B cell (primary cell): ENCODE results near the gene EPB41. TPM values are rescaled to one million over a fixed set of nuclear protein-coding genes. Genes with fewer than 3 reads are reported as not detected.
A peak's percentile ranks its signal among the peaks of the same experiment; 100 is the strongest.

ENCODE experiments used
- ATAC-seq: fragments of 200-7000 bp; cut with Tn5 transposase; one replicate; pipeline ENCODE4 v1.10.0; 2021; ENCODE audit warnings: low read depth, mild to moderate bottlenecking, moderate number of reproducible peaks, moderate library complexity
- CTCF ChIA-PET: fragments of 350-600 bp; sonication (Branson Sonifier 250); formaldehyde crosslinking; loops from one replicate; lab custom pipeline; 2021; ENCODE audit warnings: antibody characterized with exemption, inconsistent platforms; lab: Charles Lee
- POLR2A ChIA-PET: fragments of 350-600 bp; sonication (Branson Sonifier 250); formaldehyde crosslinking; loops from one replicate; lab custom pipeline; 2021; ENCODE audit warnings: antibody characterized with exemption; lab: Charles Lee
- DNase-seq: peaks from one replicate; pipeline ENCODE4 v3.0.0; 2013
- H2AFZ ChIP-seq: 2 replicates; pipeline ENCODE4 v1.6.1; 2012; ENCODE audit warnings: mild to moderate bottlenecking, low read depth, low read length; ENCODE audit not compliant: insufficient read depth, poor library complexity, severe bottlenecking
- H3K27ac ChIP-seq, 2 donors: 1 replicate in 1 of 2; 2 replicates in 1 of 2; pipeline ENCODE4 v1.5.1; 2012 to 2013; ENCODE audit warnings: low read length in 2 of 2, mild to moderate bottlenecking in 2 of 2, moderate library complexity in 1 of 2
- H3K27me3 ChIP-seq, 4 experiments: fragments of 200-600 bp in 1 of 4; sonication (generic) in 1 of 4; replicated peaks in 1 of 4; 1 replicate in 2 of 4; 2 replicates in 2 of 4; pipeline versions ENCODE4 v1.6.1 to v1.7.0; 2013 to 2016; ENCODE audit warnings: low read length in 3 of 4, mild to moderate bottlenecking in 2 of 4, mixed read lengths in 1 of 4, moderate library complexity in 1 of 4; ENCODE audit not compliant: insufficient read depth in 4 of 4, control insufficient read depth in 3 of 4; ENCODE audit errors: control extremely low read depth in 1 of 4
- H3K36me3 ChIP-seq, 2 experiments: replicated peaks in 1 of 2; 1 replicate in 1 of 2; 2 replicates in 1 of 2; pipeline versions ENCODE4 v1.6.1 to v1.7.1; 2013; ENCODE audit warnings: low read length in 1 of 2; ENCODE audit not compliant: insufficient read depth in 2 of 2, control insufficient read depth in 1 of 2; ENCODE audit errors: control extremely low read depth in 1 of 2, extremely low read depth in 1 of 2
- H3K4me1 ChIP-seq, 2 donors: fragments of 200-600 bp in 1 of 2; sonication (generic) in 1 of 2; 1 replicate in 1 of 2; 2 replicates in 1 of 2; pipeline versions ENCODE4 v1.5.1 to v1.6.1; 2013 to 2017; ENCODE audit warnings: low read length in 2 of 2; ENCODE audit not compliant: control insufficient read depth in 2 of 2, insufficient read depth in 2 of 2
- H3K4me2 ChIP-seq: replicated peaks from 2 replicates; pipeline ENCODE3; 2012; ENCODE audit warnings: mild to moderate bottlenecking, low read depth, low read length; ENCODE audit not compliant: poor library complexity, severe bottlenecking
- H3K4me3 ChIP-seq, 5 experiments: fragments of 200-600 bp in 1 of 5; sonication (generic) in 1 of 5; 1 replicate in 3 of 5; 2 replicates in 2 of 5; pipeline versions ENCODE4 v1.5.1 to v1.7.0; 2011 to 2016; ENCODE audit warnings: low read length in 4 of 5, mild to moderate bottlenecking in 4 of 5, low read depth in 2 of 5, control low read depth in 1 of 5, moderate library complexity in 1 of 5; ENCODE audit not compliant: insufficient read depth in 1 of 5; ENCODE audit errors: control extremely low read depth in 1 of 5, extremely low read depth in 1 of 5
- H3K79me2 ChIP-seq: fragments of 200-600 bp; sonication (generic); one replicate; pipeline ENCODE4 v1.6.0; 2016; ENCODE audit warnings: low read length; ENCODE audit not compliant: control insufficient read depth, insufficient read depth
- H3K9ac ChIP-seq: fragments of 200-600 bp; sonication (generic); 2 replicates; pipeline ENCODE4 v1.6.1; 2017; ENCODE audit warnings: mild to moderate bottlenecking, low read length, moderate library complexity
- H3K9me3 ChIP-seq, 3 donors: one replicate each; pipeline versions ENCODE4 v1.6.1 to v1.7.1; 2013; ENCODE audit warnings: low read length in 2 of 3; ENCODE audit not compliant: control insufficient read depth in 2 of 3, insufficient read depth in 1 of 3; ENCODE audit errors: control extremely low read depth in 1 of 3
- H4K20me1 ChIP-seq: 2 replicates; pipeline ENCODE4 v1.6.0; 2012; ENCODE audit warnings: mild to moderate bottlenecking, low read length; ENCODE audit not compliant: insufficient read depth, control insufficient read depth, poor library complexity, severe bottlenecking
- H3K27ac Mint-ChIP-seq: one replicate; pipeline ENCODE4 v1.8.0; 2021; ENCODE audit warnings: mixed read lengths
- H3K27me3 Mint-ChIP-seq: one replicate; pipeline ENCODE4 v1.8.0; 2021; ENCODE audit warnings: mixed read lengths
- H3K4me1 Mint-ChIP-seq: one replicate; pipeline ENCODE4 v1.8.0; 2021; ENCODE audit warnings: mixed read lengths
- H3K4me3 Mint-ChIP-seq: one replicate; pipeline ENCODE4 v1.8.0; 2021; ENCODE audit warnings: mixed read lengths
- H3K9me3 Mint-ChIP-seq: one replicate; pipeline ENCODE4 v1.8.0; 2022; ENCODE audit warnings: mixed read lengths; ENCODE audit not compliant: insufficient read depth
- EZH2 ChIP-seq: IDR thresholded peaks from 2 replicates; pipeline ENCODE4 v1.6.1; 2012; ENCODE audit warnings: borderline replicate concordance, low read depth, mild to moderate bottlenecking, moderate library complexity, low read length; ENCODE audit not compliant: insufficient read depth, poor library complexity, severe bottlenecking
- WGBS: methylation state at CpG from one replicate; pipeline ENCODE4 v1.1.5; 2013; ENCODE audit warnings: missing lambda C conversion rate; ENCODE audit not compliant: insufficient coverage; 5-methylcytosine and 5-hydroxymethylcytosine counted together
- intact Hi-C: fragments of 100-400 bp; cut with micrococcal nuclease; formaldehyde crosslinking; loops from one replicate; pipeline ENCODE4 v1.10.0; 2022
- polyA plus RNA-seq: library from polyadenylated mRNA; depleted of rRNA; stranded (reverse); fragments of >200 nt; gene quantifications from 2 replicates; pipeline ENCODE4 v1.2.3, GENCODE V29; 2012
- total RNA-seq, 2 donors: library from RNA; stranded (reverse); fragments of 120-200 nt in 1 of 2; gene quantifications; 1 replicate in 1 of 2; 2 replicates in 1 of 2; pipeline versions ENCODE4 v1.2.3 to v1.2.4, GENCODE V29; 2013 to 2022
- TF ChIP-seq, protein P1 (sequence below): fragments of 200-600 bp; IDR thresholded peaks from one replicate; pipeline ENCODE4 v1.8.0; 2022; ENCODE audit warnings: antibody characterized with exemption, mild to moderate bottlenecking

EPB41 gene
- total and polyA plus RNA-seq, 2 donors (not counting 1 experiment from before 2014, with no cell fraction given) = 45.8 to 186 TPM

DNA sequence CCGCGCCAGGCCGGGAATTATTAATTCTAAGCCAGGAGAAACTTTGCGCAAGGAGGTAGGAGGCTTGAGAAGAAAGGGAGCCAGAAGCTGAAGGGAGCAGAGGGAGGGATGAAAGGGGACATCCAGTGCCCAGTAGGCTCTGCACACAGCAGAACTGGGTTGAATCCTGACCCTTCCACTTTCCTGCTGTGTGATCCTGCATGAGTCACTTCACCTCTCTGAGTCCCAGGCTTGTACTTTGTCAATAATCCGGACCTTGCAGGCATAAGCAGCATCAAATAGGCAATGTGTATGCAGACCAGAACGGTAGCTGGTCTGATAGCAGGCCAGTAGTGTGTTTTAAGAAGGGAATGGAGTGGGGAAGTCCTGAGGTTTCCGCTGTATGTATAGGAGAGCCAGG lies 25.5 kb upstream of the EPB41 start:
- no peak for TF ChIP-seq EZH2
- TF ChIP-seq, protein P1, sequence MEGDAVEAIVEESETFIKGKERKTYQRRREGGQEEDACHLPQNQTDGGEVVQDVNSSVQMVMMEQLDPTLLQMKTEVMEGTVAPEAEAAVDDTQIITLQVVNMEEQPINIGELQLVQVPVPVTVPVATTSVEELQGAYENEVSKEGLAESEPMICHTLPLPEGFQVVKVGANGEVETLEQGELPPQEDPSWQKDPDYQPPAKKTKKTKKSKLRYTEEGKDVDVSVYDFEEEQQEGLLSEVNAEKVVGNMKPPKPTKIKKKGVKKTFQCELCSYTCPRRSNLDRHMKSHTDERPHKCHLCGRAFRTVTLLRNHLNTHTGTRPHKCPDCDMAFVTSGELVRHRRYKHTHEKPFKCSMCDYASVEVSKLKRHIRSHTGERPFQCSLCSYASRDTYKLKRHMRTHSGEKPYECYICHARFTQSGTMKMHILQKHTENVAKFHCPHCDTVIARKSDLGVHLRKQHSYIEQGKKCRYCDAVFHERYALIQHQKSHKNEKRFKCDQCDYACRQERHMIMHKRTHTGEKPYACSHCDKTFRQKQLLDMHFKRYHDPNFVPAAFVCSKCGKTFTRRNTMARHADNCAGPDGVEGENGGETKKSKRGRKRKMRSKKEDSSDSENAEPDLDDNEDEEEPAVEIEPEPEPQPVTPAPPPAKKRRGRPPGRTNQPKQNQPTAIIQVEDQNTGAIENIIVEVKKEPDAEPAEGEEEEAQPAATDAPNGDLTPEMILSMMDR = no peak
- DNase-seq (no peak), ATAC-seq (no peak)
- Histone ChIP-seq H3K36me3 (peaks cover 0 to 4% of the 10 kb centered on the region in 2 experiments), H3K27me3 (no peaks in the 10 kb centered on the region), H3K27ac (peak overlapping the region in 1 of 2 donors; percentile 56), H3K9ac (no peak overlapping the region), H3K4me2 (no peak overlapping the region), H3K79me2 (peaks cover 39% of the 10 kb centered on the region), H3K9me3 (peaks cover 0 to 3% (median 0%) of the 10 kb centered on the region in 3 donors), H4K20me1 (no peaks in the 10 kb centered on the region), H3K4me1 (peaks cover 26 to 41% of the 10 kb centered on the region in 2 donors), H3K4me3 (no peak overlapping the region), H2AFZ (no peak overlapping the region)
- CTCF ChIA-PET = interaction anchor here (0.7 to 5.2 kb wide), 3 partner anchors 25 to 309 kb away, joined by 3 to 39 read pairs (median 12); partner anchors contain the start of gene EPB41
- Mint-ChIP-seq H3K9me3 (no peaks in the 10 kb centered on the region), H3K4me1 (peaks cover 58% of the 10 kb centered on the region), H3K27ac (peak overlapping the region; percentile 63), H3K27me3 (no peaks in the 10 kb centered on the region), H3K4me3 (peak overlapping the region; percentile 66)
- 100% methylated on average over 7 of the region's 7 CpGs for WGBS
- intact Hi-C loops = loop anchor here (5.0 to 10.0 kb wide), 3 partner anchors 307 to 634 kb away; partner anchors contain the start of genes RCC1 and SESN2
- POLR2A ChIA-PET = interaction anchor here (0.6 to 2.2 kb wide), 2 partner anchors 18 to 26 kb away, joined by 4 to 12 read pairs; partner anchors contain the start of gene EPB41

- peaks cover 0 to 3% (median 0%) of the 10 kb centered on the region in 3 donors for H3K9me3 ChIP-seq
- ATAC-seq (no peak), DNase-seq (no peak)
- peak overlapping the region; percentile 66 for H3K4me3 Mint-ChIP-seq
- peaks cover 1 to 8% of the 10 kb centered on the region in 2 experiments for H3K36me3 ChIP-seq
- H3K4me2 ChIP-seq = no peak overlapping the region
- H2AFZ ChIP-seq = no peak overlapping the region
- H3K4me3 ChIP-seq = no peak overlapping the region
- ChIA-PET POLR2A (interaction anchor here (0.6 kb wide), 1 partner anchor 17 kb away, joined by 4 read pairs; no protein-coding TSS in a partner anchor), CTCF (interaction anchor here (2.8 to 5.2 kb wide), 2 partner anchors 25 to 145 kb away, joined by 12 to 39 read pairs; partner anchors contain the start of gene EPB41)
- peak overlapping the region in 1 of 2 donors; percentile 56 for H3K27ac ChIP-seq
- H3K9ac ChIP-seq = no peak overlapping the region
- H3K79me2 ChIP-seq = peaks cover 42% of the 10 kb centered on the region
- peak overlapping the region; percentile 63 for H3K27ac Mint-ChIP-seq
- TF ChIP-seq EZH2 = no peak
- TF ChIP-seq, protein P1 = no peak
- intact Hi-C loops = loop anchor here (5.0 to 10.0 kb wide), 3 partner anchors 307 to 635 kb away; partner anchors contain the start of genes RCC1 and SESN2
- peaks cover 26 to 36% of the 10 kb centered on the region in 2 donors for H3K4me1 ChIP-seq
- no peaks in the 10 kb centered on the region for H4K20me1 ChIP-seq
- no peaks in the 10 kb centered on the region for H3K9me3 Mint-ChIP-seq
- 100% methylated on average over 5 of the region's 5 CpGs for WGBS
- peaks cover 54% of the 10 kb centered on the region for H3K4me1 Mint-ChIP-seq
- H3K27me3 ChIP-seq = no peaks in the 10 kb centered on the region
- no peaks in the 10 kb centered on the region for H3K27me3 Mint-ChIP-seq
These were observed 25.0 kb upstream of the EPB41 start for GRCh38 chr1:28889357-28889756.
